H9 (cell line): Measurements from ENCODE around the gene PLEKHA5. TPM values are rescaled to one million over a fixed set of nuclear protein-coding genes. Genes with fewer than 3 reads are reported as not detected.
A peak's percentile ranks its signal among the peaks of the same experiment; 100 is the strongest.

ENCODE experiments used
- DNase-seq: peaks from one replicate; pipeline ENCODE4 v3.0.0-alpha.2; 2017
- H2AFZ ChIP-seq: one replicate; pipeline ENCODE4 v1.6.1; 2013; ENCODE audit warnings: mild to moderate bottlenecking, low read length, control low read depth, moderate library complexity
- H2AK5ac ChIP-seq: 2 replicates; pipeline ENCODE4 v1.6.1; 2013; ENCODE audit warnings: low read length, control low read depth, mixed read lengths; ENCODE audit not compliant: insufficient read length
- H2BK120ac ChIP-seq: one replicate; pipeline ENCODE4 v1.6.1; 2013; ENCODE audit warnings: low read depth, mild to moderate bottlenecking, low read length, control low read depth, inconsistent platforms; ENCODE audit not compliant: poor library complexity, severe bottlenecking
- H2BK12ac ChIP-seq: 2 replicates; pipeline ENCODE4 v1.6.1; 2013; ENCODE audit warnings: low read length, control low read depth, mixed read lengths, low read depth; ENCODE audit not compliant: insufficient read length
- H2BK15ac ChIP-seq: 2 replicates; pipeline ENCODE4 v1.6.1; 2013; ENCODE audit warnings: low read depth, low read length, control low read depth
- H2BK20ac ChIP-seq: one replicate; pipeline ENCODE4 v1.6.1; 2013; ENCODE audit warnings: low read depth, mild to moderate bottlenecking, low read length, control low read depth, inconsistent platforms; ENCODE audit not compliant: poor library complexity, severe bottlenecking
- H2BK5ac ChIP-seq: 2 replicates; pipeline ENCODE4 v1.6.1; 2013; ENCODE audit warnings: low read length, control low read depth, mixed read lengths; ENCODE audit not compliant: insufficient read length
- H3K14ac ChIP-seq: 2 replicates; pipeline ENCODE4 v1.6.1; 2013; ENCODE audit warnings: low read length, control low read depth; ENCODE audit not compliant: insufficient read depth
- H3K18ac ChIP-seq: 2 replicates; pipeline ENCODE4 v1.6.1; 2013; ENCODE audit warnings: low read depth, mild to moderate bottlenecking, mixed read lengths, low read length, control low read depth; ENCODE audit not compliant: insufficient read length
- H3K23ac ChIP-seq: 2 replicates; pipeline ENCODE4 v1.6.1; 2013; ENCODE audit warnings: low read length, control low read depth, mixed read lengths, low read depth; ENCODE audit not compliant: insufficient read length
- H3K23me2 ChIP-seq: 2 replicates; pipeline ENCODE4 v1.6.1; 2013; ENCODE audit warnings: low read depth, mild to moderate bottlenecking, mixed read lengths, low read length, control low read depth; ENCODE audit not compliant: insufficient read length, poor library complexity, severe bottlenecking
- H3K27ac ChIP-seq: 2 replicates; pipeline ENCODE4 v1.5.1; 2013; ENCODE audit warnings: low read length, control low read depth, mixed read lengths, low read depth; ENCODE audit not compliant: insufficient read length
- H3K27me3 ChIP-seq: 2 replicates; pipeline ENCODE4 v1.6.1; 2013; ENCODE audit warnings: low read length, control low read depth, inconsistent platforms; ENCODE audit not compliant: insufficient read depth
- H3K4ac ChIP-seq: 2 replicates; pipeline ENCODE4 v1.6.1; 2013; ENCODE audit warnings: low read depth, mild to moderate bottlenecking, control low read depth, inconsistent platforms, low read length, moderate library complexity
- H3K4me1 ChIP-seq: 2 replicates; pipeline ENCODE4 v1.6.1; 2013; ENCODE audit warnings: low read length, control low read depth, inconsistent platforms; ENCODE audit not compliant: insufficient read depth
- H3K4me2 ChIP-seq: 2 replicates; pipeline ENCODE4 v1.6.1; 2013; ENCODE audit warnings: low read length, control low read depth, mixed read lengths; ENCODE audit not compliant: insufficient read length, insufficient read depth
- H3K56ac ChIP-seq: 2 replicates; pipeline ENCODE4 v1.6.1; 2013; ENCODE audit warnings: low read depth, mild to moderate bottlenecking, mixed read lengths, low read length, control low read depth; ENCODE audit not compliant: insufficient read length
- H3K79me1 ChIP-seq: 2 replicates; pipeline ENCODE4 v1.6.1; 2013; ENCODE audit warnings: low read depth, mild to moderate bottlenecking, moderate library complexity, low read length, control low read depth, inconsistent platforms; ENCODE audit not compliant: insufficient read depth, poor library complexity, severe bottlenecking
- H3K79me2 ChIP-seq: 2 replicates; pipeline ENCODE4 v1.6.1; 2013; ENCODE audit warnings: low read length, control low read depth, inconsistent platforms; ENCODE audit not compliant: insufficient read depth
- H3K9ac ChIP-seq: 2 replicates; pipeline ENCODE4 v1.6.1; 2013; ENCODE audit warnings: low read length, control low read depth, mixed read lengths; ENCODE audit not compliant: insufficient read length; ENCODE audit errors: extremely low read depth
- H3K9me3 ChIP-seq: one replicate; pipeline ENCODE4 v1.6.1; 2013; ENCODE audit warnings: low read depth, low read length, inconsistent platforms; ENCODE audit not compliant: control insufficient read depth
- H3T11ph ChIP-seq: one replicate; pipeline ENCODE4 v1.6.1; 2013; ENCODE audit warnings: mild to moderate bottlenecking, low read length, control low read depth, inconsistent platforms
- H4K20me1 ChIP-seq: one replicate; pipeline ENCODE4 v1.6.1; 2013; ENCODE audit not compliant: control insufficient read depth, insufficient read length, insufficient read depth
- H4K5ac ChIP-seq: 2 replicates; pipeline ENCODE4 v1.6.1; 2013; ENCODE audit warnings: low read depth, mild to moderate bottlenecking, mixed read lengths, low read length, control low read depth; ENCODE audit not compliant: insufficient read length
- H4K8ac ChIP-seq: replicated peaks from 2 replicates; pipeline ENCODE4 v1.6.1; 2013; ENCODE audit warnings: low read length, control low read depth, mixed read lengths, low read depth; ENCODE audit not compliant: insufficient read length
- H4K91ac ChIP-seq: 2 replicates; pipeline ENCODE4 v1.6.1; 2013; ENCODE audit warnings: low read depth, mild to moderate bottlenecking, moderate library complexity, mixed read lengths, low read length, control low read depth; ENCODE audit not compliant: insufficient read length
- H3K27ac Mint-ChIP-seq, 3 experiments: 2 replicates in 2 of 3; 3 replicates in 1 of 3; pipeline ENCODE4 v1.8.0; 2020 to 2021; ENCODE audit warnings: mixed read lengths in 3 of 3, mild to moderate bottlenecking in 1 of 3, moderate library complexity in 1 of 3
- H3K27me3 Mint-ChIP-seq: 2 replicates; pipeline ENCODE4 v1.8.0; 2021; ENCODE audit warnings: low read depth, mild to moderate bottlenecking, moderate library complexity, mixed read lengths
- H3K36me3 Mint-ChIP-seq, 3 experiments: 2 replicates in 2 of 3; 3 replicates in 1 of 3; pipeline ENCODE4 v1.8.0; 2020 to 2021; ENCODE audit warnings: low read depth in 3 of 3, mixed read lengths in 3 of 3; ENCODE audit not compliant: insufficient read depth in 1 of 3
- H3K4me1 Mint-ChIP-seq, 2 experiments: 2 replicates each; pipeline ENCODE4 v1.8.0; 2020; ENCODE audit warnings: mixed read lengths in 2 of 2
- H3K4me3 Mint-ChIP-seq, 2 experiments: 2 replicates in 1 of 2; 3 replicates in 1 of 2; pipeline ENCODE4 v1.8.0; 2020 to 2021; ENCODE audit warnings: mild to moderate bottlenecking in 2 of 2, mixed read lengths in 2 of 2, moderate library complexity in 1 of 2
- H3K9me3 Mint-ChIP-seq, 2 experiments: 2 replicates in 1 of 2; 3 replicates in 1 of 2; pipeline ENCODE4 v1.8.0; 2020; ENCODE audit warnings: mild to moderate bottlenecking in 2 of 2, mixed read lengths in 2 of 2, moderate library complexity in 1 of 2
- total RNA-seq: library from RNA; stranded (reverse); gene quantifications from 2 replicates; pipeline ENCODE4 v1.2.1, GENCODE V29; 2021
- TF ChIP-seq, protein P1 (sequence below): fragments of 200-600 bp; sonication (generic); conservative IDR thresholded peaks from 3 replicates; pipeline ENCODE4 v1.8.0; 2021; ENCODE audit warnings: antibody characterized with exemption, mild to moderate bottlenecking

PLEKHA5 gene
- total RNA-seq, 1 experiment from 2014 or later = 86.7 TPM

DNA sequence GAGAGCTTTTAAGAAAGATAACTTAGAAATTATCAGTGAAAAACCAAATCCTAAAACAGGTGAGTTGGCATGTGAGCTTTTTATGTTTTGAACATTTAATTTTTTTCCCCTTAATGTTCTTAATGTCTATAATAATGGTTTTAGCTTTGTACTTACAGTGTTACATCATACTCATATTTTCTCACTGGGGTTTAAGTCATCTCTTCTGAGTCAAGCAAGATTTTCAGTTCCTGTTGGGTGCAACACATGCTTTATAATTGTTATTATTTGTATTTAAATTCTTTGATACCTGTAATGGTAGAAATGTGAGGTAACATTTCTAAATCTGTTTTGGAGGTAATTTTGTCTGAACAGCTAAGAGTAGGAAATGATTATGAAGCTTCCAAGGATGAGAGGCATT lies 113.0 kb downstream of the PLEKHA5 start:
- H3K27ac Mint-ChIP-seq = peak overlapping the region in 1 of 3 experiments; percentile 33; a peak in 1 of 7 replicates
- H4K20me1 ChIP-seq = no peaks in the 10 kb centered on the region
- no peak overlapping the region for H2BK120ac ChIP-seq
- H3K4me1 Mint-ChIP-seq = peaks cover 17 to 19% of the 10 kb centered on the region in 2 experiments
- H3K4ac ChIP-seq = no peak overlapping the region
- H2BK15ac ChIP-seq = no peak overlapping the region
- no peak overlapping the region for H3K27ac ChIP-seq
- H4K5ac ChIP-seq = no peak overlapping the region
- no peak overlapping the region for H3K9ac ChIP-seq
- no peak overlapping the region for H3K23ac ChIP-seq
- no peak overlapping the region for H3K4me2 ChIP-seq
- no peak overlapping the region for H3K4me3 Mint-ChIP-seq
- no peak for DNase-seq
- H3K79me2 ChIP-seq = no peaks in the 10 kb centered on the region; the same call in 1 of the 2 replicates
- H3K27me3 ChIP-seq = no peaks in the 10 kb centered on the region
- no peak overlapping the region for H4K8ac ChIP-seq
- H2BK12ac ChIP-seq = no peak overlapping the region
- H3K36me3 Mint-ChIP-seq = no peaks in the 10 kb centered on the region
- no peak overlapping the region for H2AK5ac ChIP-seq
- TF ChIP-seq, protein P1, sequence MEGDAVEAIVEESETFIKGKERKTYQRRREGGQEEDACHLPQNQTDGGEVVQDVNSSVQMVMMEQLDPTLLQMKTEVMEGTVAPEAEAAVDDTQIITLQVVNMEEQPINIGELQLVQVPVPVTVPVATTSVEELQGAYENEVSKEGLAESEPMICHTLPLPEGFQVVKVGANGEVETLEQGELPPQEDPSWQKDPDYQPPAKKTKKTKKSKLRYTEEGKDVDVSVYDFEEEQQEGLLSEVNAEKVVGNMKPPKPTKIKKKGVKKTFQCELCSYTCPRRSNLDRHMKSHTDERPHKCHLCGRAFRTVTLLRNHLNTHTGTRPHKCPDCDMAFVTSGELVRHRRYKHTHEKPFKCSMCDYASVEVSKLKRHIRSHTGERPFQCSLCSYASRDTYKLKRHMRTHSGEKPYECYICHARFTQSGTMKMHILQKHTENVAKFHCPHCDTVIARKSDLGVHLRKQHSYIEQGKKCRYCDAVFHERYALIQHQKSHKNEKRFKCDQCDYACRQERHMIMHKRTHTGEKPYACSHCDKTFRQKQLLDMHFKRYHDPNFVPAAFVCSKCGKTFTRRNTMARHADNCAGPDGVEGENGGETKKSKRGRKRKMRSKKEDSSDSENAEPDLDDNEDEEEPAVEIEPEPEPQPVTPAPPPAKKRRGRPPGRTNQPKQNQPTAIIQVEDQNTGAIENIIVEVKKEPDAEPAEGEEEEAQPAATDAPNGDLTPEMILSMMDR = no peak
- no peaks in the 10 kb centered on the region for H3K4me1 ChIP-seq
- H3K56ac ChIP-seq = no peak overlapping the region
- H3K23me2 ChIP-seq = no peaks in the 10 kb centered on the region
- H3K9me3 Mint-ChIP-seq = no peaks in the 10 kb centered on the region
- no peak overlapping the region for H2BK5ac ChIP-seq
- H3K18ac ChIP-seq = no peak overlapping the region
- H2BK20ac ChIP-seq = no peak overlapping the region
- no peaks in the 10 kb centered on the region for H3K9me3 ChIP-seq
- H4K91ac ChIP-seq = no peak overlapping the region
- H3K27me3 Mint-ChIP-seq = no peaks in the 10 kb centered on the region
- H2AFZ ChIP-seq = no peak overlapping the region
- H3K79me1 ChIP-seq = peaks cover 3% of the 10 kb centered on the region
- no peak overlapping the region for H3T11ph ChIP-seq
- H3K14ac ChIP-seq = no peak overlapping the region
